Measurements from ENCODE around the gene CCDC127.
"Not testable (repeated sequence)": the region's sequence is repeated elsewhere in the genome, so short reads cannot be mapped to it uniquely, and the experiment has no call there.

- not testable (repeated sequence) for TF ChIP-seq CTCF (IDR thresholded peaks at IDR 0.05; ENCODE audit: borderline replicate concordance, extremely low read depth, low read length, poor library complexity, severe bottlenecking); EZH2 (IDR thresholded peaks at IDR 0.05; ENCODE audit: borderline replicate concordance, low read depth, low read length, severe bottlenecking)
Measured at GRCh38 chr5:250396-250795, 32.4 kb upstream of the CCDC127 start.
